ENCODE data around the gene HNRNPAB. TPM values are rescaled to one million over a fixed set of nuclear protein-coding genes. Genes with fewer than 3 reads are reported as not detected.

Gene HNRNPAB
- total and polyA plus RNA-seq, 2 experiments from 2014 or later: 154 to 224 TPM

- Histone ChIP-seq H3K27me3 (no peaks in the 10 kb centered on the region), H3K4me1 (ENCODE audit: low read depth) (no peaks in the 10 kb centered on the region), H3K9me3 (ENCODE audit: low read depth) (no peaks in the 10 kb centered on the region), H3K36me3 (peaks cover 19% of the 10 kb centered on the region), H3K27ac (peak overlapping the region; percentile 60), H3K4me3 (no peak overlapping the region)
- DNase-seq (ENCODE audit: low read depth in 1 of 2, low spot score in 1 of 2): no peak
- TF ChIP-seq CTCF (IDR thresholded peaks at IDR 0.05; ENCODE audit: low read depth, low read length): no peak
Observed at GRCh38 chr5:178223196-178223773, 19.0 kb downstream of the HNRNPAB start.

- TF ChIP-seq CTCF (IDR thresholded peaks at IDR 0.05; ENCODE audit: low read depth, low read length): no peak
- peak in 1 of 2 donors; percentile 71 for DNase-seq (ENCODE audit: low read depth in 1 of 2, low spot score in 1 of 2)
Observed at GRCh38 chr5:178223828-178224335, 19.5 kb downstream of the HNRNPAB start.

GRCh38 chr5:178224403-178224802, 20.1 kb downstream of the HNRNPAB start:
- H3K4me3 ChIP-seq: no peak overlapping the region
- H3K27ac ChIP-seq: peak overlapping the region; percentile 60
- H3K36me3 ChIP-seq: peaks cover 10% of the 10 kb centered on the region
- H3K4me1 ChIP-seq (ENCODE audit: low read depth): no peaks in the 10 kb centered on the region
- DNase-seq (ENCODE audit: low read depth in 1 of 2, low spot score in 1 of 2): no peak
- TF ChIP-seq CTCF (IDR thresholded peaks at IDR 0.05; ENCODE audit: low read depth, low read length): no peak
- H3K9me3 ChIP-seq (ENCODE audit: low read depth): no peaks in the 10 kb centered on the region
- no peaks in the 10 kb centered on the region for H3K27me3 ChIP-seq

More at GRCh38 chr5:178223828-178224335, 19.5 kb downstream of the HNRNPAB start:
- no peaks in the 10 kb centered on the region for H3K9me3 ChIP-seq (ENCODE audit: low read depth)
- H3K27ac ChIP-seq: peak overlapping the region; percentile 60
- H3K36me3 ChIP-seq: peaks cover 13% of the 10 kb centered on the region
- H3K27me3 ChIP-seq: no peaks in the 10 kb centered on the region
- H3K4me1 ChIP-seq (ENCODE audit: low read depth): no peaks in the 10 kb centered on the region
- H3K4me3 ChIP-seq: no peak overlapping the region

- Histone ChIP-seq H3K27ac (peak overlapping the region; percentile 34), H3K9me3 (ENCODE audit: low read depth) (no peaks in the 10 kb centered on the region), H3K27me3 (no peaks in the 10 kb centered on the region), H3K4me3 (no peak overlapping the region), H3K36me3 (peaks cover 10% of the 10 kb centered on the region), H3K4me1 (ENCODE audit: low read depth) (no peaks in the 10 kb centered on the region)
- no peak for TF ChIP-seq CTCF (IDR thresholded peaks at IDR 0.05; ENCODE audit: low read depth, low read length)
- no peak for DNase-seq (ENCODE audit: low read depth in 1 of 2, low spot score in 1 of 2)
Observed at GRCh38 chr5:178225174-178225573, 20.8 kb downstream of the HNRNPAB start.

GRCh38 chr5:178227138-178227659, 22.9 kb downstream of the HNRNPAB start:
- no peak for DNase-seq (ENCODE audit: low read depth in 1 of 2, low spot score in 1 of 2)
- H3K4me3 ChIP-seq: no peak overlapping the region
- H3K36me3 ChIP-seq: no peaks in the 10 kb centered on the region
- no peak overlapping the region for H3K27ac ChIP-seq
- no peaks in the 10 kb centered on the region for H3K9me3 ChIP-seq (ENCODE audit: low read depth)
- no peak for TF ChIP-seq CTCF (IDR thresholded peaks at IDR 0.05; ENCODE audit: low read depth, low read length)
- H3K27me3 ChIP-seq: no peaks in the 10 kb centered on the region
- peaks cover 6% of the 10 kb centered on the region for H3K4me1 ChIP-seq (ENCODE audit: low read depth)

Data from cardiac muscle cell (in vitro differentiated cells and primary cell).